Measurements from ENCODE around the gene SIRT7.

The SIRT7 gene

GRCh38 chr17:81900181-81900820 lies 17.7 kb downstream of the SIRT7 start:
- Histone ChIP-seq H3K79me2 (no peaks in the 10 kb centered on the region), H3K9me3 (ENCODE audit: control insufficient read depth, low read length) (no peaks in the 10 kb centered on the region), H3K9ac (no peak overlapping the region), H3K4me2 (ENCODE audit: low read length) (no peak overlapping the region), H3K27ac (no peak overlapping the region), H3K27me3 (ENCODE audit: control insufficient read depth, insufficient read depth, low read length) (no peaks in the 10 kb centered on the region), H3K4me1 (no peaks in the 10 kb centered on the region), H3K36me3 (ENCODE audit: control insufficient read depth, insufficient read depth, low read length) (no peaks in the 10 kb centered on the region), H2AFZ (no peak overlapping the region), H3K4me3 (ENCODE audit: low read depth, low read length) (no peak overlapping the region)
- TF ChIP-seq, protein P1, sequence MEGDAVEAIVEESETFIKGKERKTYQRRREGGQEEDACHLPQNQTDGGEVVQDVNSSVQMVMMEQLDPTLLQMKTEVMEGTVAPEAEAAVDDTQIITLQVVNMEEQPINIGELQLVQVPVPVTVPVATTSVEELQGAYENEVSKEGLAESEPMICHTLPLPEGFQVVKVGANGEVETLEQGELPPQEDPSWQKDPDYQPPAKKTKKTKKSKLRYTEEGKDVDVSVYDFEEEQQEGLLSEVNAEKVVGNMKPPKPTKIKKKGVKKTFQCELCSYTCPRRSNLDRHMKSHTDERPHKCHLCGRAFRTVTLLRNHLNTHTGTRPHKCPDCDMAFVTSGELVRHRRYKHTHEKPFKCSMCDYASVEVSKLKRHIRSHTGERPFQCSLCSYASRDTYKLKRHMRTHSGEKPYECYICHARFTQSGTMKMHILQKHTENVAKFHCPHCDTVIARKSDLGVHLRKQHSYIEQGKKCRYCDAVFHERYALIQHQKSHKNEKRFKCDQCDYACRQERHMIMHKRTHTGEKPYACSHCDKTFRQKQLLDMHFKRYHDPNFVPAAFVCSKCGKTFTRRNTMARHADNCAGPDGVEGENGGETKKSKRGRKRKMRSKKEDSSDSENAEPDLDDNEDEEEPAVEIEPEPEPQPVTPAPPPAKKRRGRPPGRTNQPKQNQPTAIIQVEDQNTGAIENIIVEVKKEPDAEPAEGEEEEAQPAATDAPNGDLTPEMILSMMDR (IDR thresholded peaks at IDR 0.05), result no peak

- Histone ChIP-seq H3K9ac (no peak overlapping the region), H3K27me3 (ENCODE audit: control insufficient read depth, insufficient read depth, low read length) (no peaks in the 10 kb centered on the region), H3K27ac (no peak overlapping the region), H3K79me2 (no peaks in the 10 kb centered on the region), H3K4me2 (ENCODE audit: low read length) (no peak overlapping the region), H3K4me1 (no peaks in the 10 kb centered on the region), H2AFZ (no peak overlapping the region), H3K36me3 (ENCODE audit: control insufficient read depth, insufficient read depth, low read length) (no peaks in the 10 kb centered on the region), H3K9me3 (ENCODE audit: control insufficient read depth, low read length) (no peaks in the 10 kb centered on the region), H3K4me3 (ENCODE audit: low read depth, low read length) (no peak overlapping the region)
- TF ChIP-seq, protein P1 (IDR thresholded peaks at IDR 0.05), result no peak
Observed at GRCh38 chr17:81899514-81900166, 18.3 kb downstream of the SIRT7 start.

DNA sequence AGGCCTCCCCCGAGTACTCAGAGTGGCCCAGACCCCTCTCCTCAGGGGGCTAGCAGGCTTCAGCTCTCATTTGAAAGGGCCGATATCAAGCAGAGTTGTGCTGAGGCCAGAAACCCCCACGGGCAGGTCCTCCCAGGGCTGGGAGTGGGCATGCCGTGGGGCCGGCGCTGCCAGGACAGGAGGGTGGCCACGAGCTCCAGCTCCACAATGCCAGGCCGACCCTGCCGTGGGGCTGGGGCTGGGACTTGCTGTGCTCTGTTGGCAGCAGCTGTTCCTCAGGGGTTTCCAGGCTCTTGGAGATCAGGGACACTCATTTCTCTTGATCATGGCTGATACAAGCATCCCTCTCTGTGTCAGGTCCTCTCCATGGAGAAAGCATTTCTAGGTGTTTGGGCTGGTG lies 19.1 kb downstream of the SIRT7 start:
- no peaks in the 10 kb centered on the region for H3K4me1 ChIP-seq
- H3K4me2 ChIP-seq (ENCODE audit: low read length), result no peak overlapping the region
- no peaks in the 10 kb centered on the region for H3K9me3 ChIP-seq (ENCODE audit: control insufficient read depth, low read length)
- H3K79me2 ChIP-seq, result no peaks in the 10 kb centered on the region
- H3K9ac ChIP-seq, result no peak overlapping the region
- no peak overlapping the region for H3K4me3 ChIP-seq (ENCODE audit: low read depth, low read length)
- TF ChIP-seq, protein P1 (IDR thresholded peaks at IDR 0.05), result no peak
- H3K27me3 ChIP-seq (ENCODE audit: control insufficient read depth, insufficient read depth, low read length), result no peaks in the 10 kb centered on the region
- H3K27ac ChIP-seq, result no peak overlapping the region
- H3K36me3 ChIP-seq (ENCODE audit: control insufficient read depth, insufficient read depth, low read length), result no peaks in the 10 kb centered on the region
- no peak overlapping the region for H2AFZ ChIP-seq

DNA sequence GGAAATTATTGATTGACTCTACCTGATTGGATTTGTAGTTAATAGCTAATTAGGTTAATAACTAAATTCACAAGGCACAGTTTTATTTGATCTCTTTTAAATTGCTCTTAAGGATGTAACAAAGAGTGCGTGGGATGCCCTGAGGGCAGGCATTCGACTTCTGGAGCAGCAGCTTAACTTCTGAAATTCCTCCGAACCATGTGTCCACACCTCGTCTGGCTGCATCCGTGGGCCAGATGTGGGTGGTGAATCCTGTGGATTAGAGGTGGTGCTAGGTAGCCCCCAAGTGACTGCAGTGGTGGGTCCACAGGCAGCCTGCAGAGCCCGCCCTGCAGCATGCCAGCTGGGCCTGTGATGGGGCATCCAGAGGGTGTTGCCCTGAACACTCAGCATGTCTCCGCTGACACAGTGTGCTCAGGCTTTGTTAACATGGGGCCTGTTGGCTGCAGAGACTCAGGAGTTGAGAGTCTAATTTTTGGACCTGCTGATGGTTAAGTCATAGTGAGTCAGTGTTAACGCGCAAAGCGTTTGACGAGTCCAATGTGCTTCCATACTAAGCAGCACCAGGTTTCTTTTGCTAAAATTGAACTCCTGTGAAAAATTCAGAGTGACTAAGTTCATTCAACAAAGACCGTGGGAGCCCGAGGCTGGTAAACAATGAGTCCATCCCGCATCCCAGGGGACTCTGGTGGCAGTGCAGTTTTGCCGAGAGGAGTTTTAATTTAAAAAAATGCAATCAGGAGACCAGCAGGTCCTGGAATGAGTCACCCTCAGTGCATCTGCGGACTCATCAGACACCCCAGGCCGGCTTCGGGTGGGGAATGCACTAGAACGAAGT lies 19.7 kb downstream of the SIRT7 start:
- no peaks in the 10 kb centered on the region for H3K9me3 ChIP-seq (ENCODE audit: control insufficient read depth, low read length)
- H3K27me3 ChIP-seq (ENCODE audit: control insufficient read depth, insufficient read depth, low read length), result no peaks in the 10 kb centered on the region
- no peaks in the 10 kb centered on the region for H3K4me1 ChIP-seq
- H3K27ac ChIP-seq, result no peak overlapping the region
- no peaks in the 10 kb centered on the region for H3K36me3 ChIP-seq (ENCODE audit: control insufficient read depth, insufficient read depth, low read length)
- no peaks in the 10 kb centered on the region for H3K79me2 ChIP-seq
- H3K4me3 ChIP-seq (ENCODE audit: low read depth, low read length), result no peak overlapping the region
- H2AFZ ChIP-seq, result no peak overlapping the region
- H3K4me2 ChIP-seq (ENCODE audit: low read length), result no peak overlapping the region
- TF ChIP-seq, protein P1 (IDR thresholded peaks at IDR 0.05), result no peak
- H3K9ac ChIP-seq, result no peak overlapping the region
